OCI-LY7 (cell line): ENCODE measurements around the gene ASPHD1.

Experiments
- EZH2phosphoT487 ChIP-seq: fragments of 200-600 bp; sonication (generic); IDR thresholded peaks from 2 replicates; pipeline ENCODE4 v1.6.1; 2018; ENCODE audit warnings: low read depth, borderline replicate concordance, mild to moderate bottlenecking, mixed run types, antibody characterized with exemption, low read length, moderate library complexity, mixed read lengths
- TF ChIP-seq, protein P1 (sequence below): fragments of 200-600 bp; sonication (generic); conservative IDR thresholded peaks from 2 replicates; pipeline ENCODE4 v1.5.1; 2014; ENCODE audit warnings: mild to moderate bottlenecking, antibody characterized with exemption, low read length, moderate library complexity, mixed read lengths

DNA sequence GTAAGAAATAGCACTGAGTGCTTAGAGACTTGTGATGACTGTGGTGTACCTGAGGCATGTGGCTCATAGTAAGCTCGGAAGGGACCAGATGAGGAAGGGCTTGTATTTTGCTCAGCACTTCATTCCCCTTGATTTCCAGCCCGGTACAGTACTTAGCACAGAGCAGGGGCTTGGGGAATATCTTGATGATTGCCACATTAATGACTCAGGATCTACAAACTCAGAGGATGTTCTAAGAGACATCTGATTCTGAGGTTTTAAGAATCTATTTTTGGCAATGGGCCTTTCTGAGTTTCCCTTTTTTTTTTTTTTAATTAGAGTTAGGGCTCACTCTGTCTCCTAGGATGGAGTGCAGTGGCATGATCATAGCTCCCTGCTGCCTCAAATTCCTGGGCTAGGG is 9.1 kb downstream of the ASPHD1 start:
- TF ChIP-seq, protein P1, sequence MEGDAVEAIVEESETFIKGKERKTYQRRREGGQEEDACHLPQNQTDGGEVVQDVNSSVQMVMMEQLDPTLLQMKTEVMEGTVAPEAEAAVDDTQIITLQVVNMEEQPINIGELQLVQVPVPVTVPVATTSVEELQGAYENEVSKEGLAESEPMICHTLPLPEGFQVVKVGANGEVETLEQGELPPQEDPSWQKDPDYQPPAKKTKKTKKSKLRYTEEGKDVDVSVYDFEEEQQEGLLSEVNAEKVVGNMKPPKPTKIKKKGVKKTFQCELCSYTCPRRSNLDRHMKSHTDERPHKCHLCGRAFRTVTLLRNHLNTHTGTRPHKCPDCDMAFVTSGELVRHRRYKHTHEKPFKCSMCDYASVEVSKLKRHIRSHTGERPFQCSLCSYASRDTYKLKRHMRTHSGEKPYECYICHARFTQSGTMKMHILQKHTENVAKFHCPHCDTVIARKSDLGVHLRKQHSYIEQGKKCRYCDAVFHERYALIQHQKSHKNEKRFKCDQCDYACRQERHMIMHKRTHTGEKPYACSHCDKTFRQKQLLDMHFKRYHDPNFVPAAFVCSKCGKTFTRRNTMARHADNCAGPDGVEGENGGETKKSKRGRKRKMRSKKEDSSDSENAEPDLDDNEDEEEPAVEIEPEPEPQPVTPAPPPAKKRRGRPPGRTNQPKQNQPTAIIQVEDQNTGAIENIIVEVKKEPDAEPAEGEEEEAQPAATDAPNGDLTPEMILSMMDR, result no peak
- TF ChIP-seq EZH2phosphoT487, result no peak
